KMS-11 (cell line): ENCODE measurements around the gene PIGB.
"Not testable (repeated sequence)": the region's sequence is repeated elsewhere in the genome, so short reads cannot be mapped to it uniquely, and the experiment has no call there.

Experiments
- H2AFZ ChIP-seq: fragments of 200-600 bp; sonication (generic); 2 replicates; pipeline ENCODE4 v1.6.1; 2016; ENCODE audit warnings: antibody characterized with exemption, mixed run types, low read depth
- H3K27ac ChIP-seq: fragments of 200-600 bp; sonication (generic); 2 replicates; pipeline ENCODE4 v1.6.1; 2016; ENCODE audit warnings: mild to moderate bottlenecking, mixed run types
- H3K27me3 ChIP-seq: fragments of 200-600 bp; sonication (generic); 2 replicates; pipeline ENCODE4 v1.6.1; 2017; ENCODE audit warnings: mild to moderate bottlenecking, low read depth, mixed run types, moderate library complexity; ENCODE audit not compliant: insufficient read depth
- H3K36me3 ChIP-seq: fragments of 200-600 bp; sonication (generic); 2 replicates; pipeline ENCODE4 v1.6.1; 2017; ENCODE audit warnings: mild to moderate bottlenecking, mixed run types; ENCODE audit not compliant: insufficient read depth
- H3K4me1 ChIP-seq: fragments of 200-600 bp; sonication (generic); 2 replicates; pipeline ENCODE4 v1.6.1; 2016; ENCODE audit warnings: mild to moderate bottlenecking, low read depth, mixed run types; ENCODE audit not compliant: poor library complexity, severe bottlenecking
- H3K4me2 ChIP-seq: fragments of 200-600 bp; sonication (generic); 2 replicates; pipeline ENCODE4 v1.7.0; 2016; ENCODE audit warnings: mild to moderate bottlenecking, mixed run types
- H3K4me3 ChIP-seq: fragments of 200-600 bp; sonication (generic); IDR thresholded peaks from 2 replicates; pipeline ENCODE4 v1.6.1; 2017; ENCODE audit warnings: low read depth, low read length, mixed read lengths; ENCODE audit not compliant: insufficient read depth
- H3K79me2 ChIP-seq: fragments of 200-600 bp; sonication (generic); 2 replicates; pipeline ENCODE4 v1.6.1; 2016; ENCODE audit warnings: low read depth, mixed run types; ENCODE audit not compliant: insufficient read depth
- H3K9ac ChIP-seq: fragments of 200-600 bp; sonication (generic); 2 replicates; pipeline ENCODE4 v1.6.1; 2016; ENCODE audit warnings: mild to moderate bottlenecking, mixed run types
- H4K20me1 ChIP-seq: fragments of 200-600 bp; sonication (generic); 2 replicates; pipeline ENCODE4 v1.6.1; 2016; ENCODE audit warnings: mild to moderate bottlenecking, mixed run types; ENCODE audit not compliant: insufficient read depth
- CTCF ChIP-seq: fragments of 200-600 bp; sonication (generic); conservative IDR thresholded peaks from 2 replicates; pipeline ENCODE4 v1.6.1; 2017; ENCODE audit warnings: low read depth, mild to moderate bottlenecking, antibody characterized with exemption, low read length, moderate library complexity, mixed read lengths

Gene PIGB

GRCh38 chr15:55281517-55282228, 37.3 kb upstream of the PIGB start:
- Histone ChIP-seq H3K4me1 (peaks cover 100% of the 10 kb centered on the region), H3K36me3 (no peaks in the 10 kb centered on the region), H4K20me1 (no peaks in the 10 kb centered on the region), H3K9ac (no peak overlapping the region), H2AFZ (no peak overlapping the region), H3K4me2 (peak overlapping the region; percentile 62), H3K27me3 (no peaks in the 10 kb centered on the region), H3K79me2 (peaks cover 73% of the 10 kb centered on the region), H3K27ac (peak overlapping the region; percentile 89), H3K4me3 (no peak overlapping the region)
- no peak for TF ChIP-seq CTCF

GRCh38 chr15:55282284-55282833, 36.7 kb upstream of the PIGB start:
- H2AFZ ChIP-seq = no peak overlapping the region
- no peaks in the 10 kb centered on the region for H3K27me3 ChIP-seq
- no peak overlapping the region for H3K4me3 ChIP-seq
- H3K9ac ChIP-seq = no peak overlapping the region
- H3K4me1 ChIP-seq = peaks cover 97% of the 10 kb centered on the region
- H3K36me3 ChIP-seq = no peaks in the 10 kb centered on the region
- H3K4me2 ChIP-seq = peak overlapping the region; percentile 62
- H4K20me1 ChIP-seq = no peaks in the 10 kb centered on the region
- TF ChIP-seq CTCF = no peak
- H3K27ac ChIP-seq = peak overlapping the region; percentile 89
- H3K79me2 ChIP-seq = peaks cover 76% of the 10 kb centered on the region

GRCh38 chr15:55283379-55284147, 35.5 kb upstream of the PIGB start:
- Histone ChIP-seq H3K4me3 (no peak overlapping the region), H2AFZ (no peak overlapping the region), H3K79me2 (peaks cover 78% of the 10 kb centered on the region), H3K27ac (peak overlapping the region; percentile 89; the same call in 1 of the 2 replicates), H3K27me3 (no peaks in the 10 kb centered on the region), H3K4me1 (peaks cover 97% of the 10 kb centered on the region), H3K36me3 (no peaks in the 10 kb centered on the region), H3K9ac (no peak overlapping the region), H3K4me2 (peak overlapping the region; percentile 62; the same call in 1 of the 2 replicates), H4K20me1 (no peaks in the 10 kb centered on the region)
- no peak for TF ChIP-seq CTCF

DNA sequence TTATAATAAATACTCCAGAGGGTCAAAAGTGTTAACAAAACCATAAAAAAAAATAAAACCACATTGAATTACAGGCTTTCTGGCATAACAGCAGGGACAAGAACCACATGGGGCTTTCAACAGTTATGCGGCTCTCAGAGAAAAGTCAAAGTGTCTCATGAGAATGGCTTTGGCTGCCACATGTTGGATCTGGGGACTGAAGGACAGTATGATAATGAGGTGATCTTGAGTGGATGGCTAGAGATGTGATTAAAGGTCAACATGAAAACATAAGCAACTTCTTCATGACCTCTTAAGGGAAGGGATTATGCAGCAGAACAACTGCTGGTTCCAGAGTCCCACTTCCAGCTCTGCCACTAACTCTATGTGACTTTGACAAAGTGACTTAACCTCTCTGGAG, 34.6 kb upstream of the PIGB start:
- H3K4me2 ChIP-seq = peak overlapping the region; percentile 21; the same call in 1 of the 2 replicates
- H3K4me1 ChIP-seq = peaks cover 90% of the 10 kb centered on the region
- no peaks in the 10 kb centered on the region for H3K36me3 ChIP-seq
- no peak overlapping the region for H2AFZ ChIP-seq
- no peaks in the 10 kb centered on the region for H3K27me3 ChIP-seq
- H3K9ac ChIP-seq = no peak overlapping the region
- H3K4me3 ChIP-seq = no peak overlapping the region
- peaks cover 87% of the 10 kb centered on the region for H3K79me2 ChIP-seq
- H4K20me1 ChIP-seq = no peaks in the 10 kb centered on the region
- no peak for TF ChIP-seq CTCF
- H3K27ac ChIP-seq = no peak overlapping the region

DNA sequence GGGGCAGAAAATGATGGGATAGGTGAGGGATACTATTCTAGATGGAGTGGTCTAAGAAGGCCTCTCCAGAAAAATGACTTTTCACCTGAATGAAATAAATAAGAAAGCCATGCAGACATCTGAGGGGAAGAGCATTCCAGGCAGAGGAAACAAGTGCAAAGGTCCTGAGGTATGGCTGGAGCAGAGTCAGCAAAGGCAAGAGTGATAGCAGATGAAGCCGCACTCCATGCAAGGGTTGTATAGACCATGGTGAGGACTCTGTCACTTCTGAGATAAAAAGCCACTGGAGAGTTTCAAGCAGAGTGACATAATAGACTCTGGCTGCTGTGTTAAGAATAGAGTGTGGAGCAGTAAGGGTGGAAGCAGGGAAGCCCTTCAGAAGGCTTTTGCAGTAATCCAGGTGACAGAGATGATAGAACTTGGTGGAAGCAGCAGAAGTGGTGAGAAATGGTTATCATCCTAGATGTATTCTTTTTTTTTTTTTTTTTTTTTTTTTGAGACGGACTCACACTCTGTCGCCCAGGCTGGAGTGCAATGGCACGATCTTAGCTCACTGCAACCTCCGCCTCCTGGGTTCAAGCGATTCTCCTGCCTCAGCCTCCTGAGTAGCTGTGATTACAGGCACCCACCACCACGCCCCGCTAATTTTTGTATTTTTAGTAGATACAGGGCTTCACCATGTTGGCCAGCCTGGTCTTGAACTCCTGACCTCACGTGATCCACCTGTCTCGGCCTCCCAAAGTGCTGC, 32.4 kb upstream of the PIGB start:
- not testable (repeated sequence) for H4K20me1 ChIP-seq, H3K9ac ChIP-seq, H3K36me3 ChIP-seq, H3K27me3 ChIP-seq, H3K4me2 ChIP-seq, H3K4me3 ChIP-seq, H3K27ac ChIP-seq, H2AFZ ChIP-seq
- H3K4me1 ChIP-seq = peaks cover 75% of the 10 kb centered on the region
- H3K79me2 ChIP-seq = peaks cover 79% of the 10 kb centered on the region
